DMS153 (cell line): ENCODE data around the gene PLPPR1.

Experiments
- DNase-seq: peaks from one replicate; lab custom pipeline; 2025; lab: John Stamatoyannopoulos, UW

PLPPR1 gene

GRCh38 chr9:101047848-101048397 is 19.4 kb downstream of the PLPPR1 start:
- no peak for DNase-seq

- DNase-seq, result no peak
Observed at GRCh38 chr9:101050650-101051049, 22.1 kb downstream of the PLPPR1 start.

- no peak for DNase-seq
Observed at GRCh38 chr9:101054657-101055056, 26.1 kb downstream of the PLPPR1 start.

GRCh38 chr9:101055516-101055915 is 27.0 kb downstream of the PLPPR1 start:
- DNase-seq, result no peak

GRCh38 chr9:101062686-101063085 is 34.2 kb downstream of the PLPPR1 start:
- DNase-seq, result no peak

GRCh38 chr9:101063192-101063591 is 34.7 kb downstream of the PLPPR1 start:
- no peak for DNase-seq

- DNase-seq, result no peak
Observed at GRCh38 chr9:101064206-101064605, 35.7 kb downstream of the PLPPR1 start.

- DNase-seq, result no peak
Observed at GRCh38 chr9:101065930-101066329, 37.4 kb downstream of the PLPPR1 start.

GRCh38 chr9:101068696-101069095 is 40.2 kb downstream of the PLPPR1 start:
- DNase-seq, result no peak

- DNase-seq, result no peak
Observed at GRCh38 chr9:101072259-101072658, 43.7 kb downstream of the PLPPR1 start.

GRCh38 chr9:101073122-101073521 is 44.6 kb downstream of the PLPPR1 start:
- DNase-seq, result no peak

- DNase-seq, result no peak
Observed at GRCh38 chr9:101081641-101082040, 53.1 kb downstream of the PLPPR1 start.

GRCh38 chr9:101083448-101084202 is 55.1 kb downstream of the PLPPR1 start:
- no peak for DNase-seq

GRCh38 chr9:101087426-101087825 is 58.9 kb downstream of the PLPPR1 start:
- DNase-seq, result peak; percentile 23

- DNase-seq, result no peak
Observed at GRCh38 chr9:101092922-101093321, 64.4 kb downstream of the PLPPR1 start.

- no peak for DNase-seq
Observed at GRCh38 chr9:101093620-101094019, 65.1 kb downstream of the PLPPR1 start.

- DNase-seq, result no peak
Observed at GRCh38 chr9:101094686-101095085, 66.2 kb downstream of the PLPPR1 start.

GRCh38 chr9:101097210-101097609 is 68.7 kb downstream of the PLPPR1 start:
- no peak for DNase-seq

- DNase-seq, result no peak
Observed at GRCh38 chr9:101098392-101098791, 69.9 kb downstream of the PLPPR1 start.

GRCh38 chr9:101114317-101114716 is 85.8 kb downstream of the PLPPR1 start:
- no peak for DNase-seq

GRCh38 chr9:101115102-101115501 is 86.6 kb downstream of the PLPPR1 start:
- no peak for DNase-seq

- DNase-seq, result no peak
Observed at GRCh38 chr9:101117161-101117560, 88.6 kb downstream of the PLPPR1 start.

GRCh38 chr9:101119206-101119819 is 90.8 kb downstream of the PLPPR1 start:
- peak; percentile 72 for DNase-seq
